Measurements from ENCODE around the gene MRGPRF. TPM values are rescaled to one million over a fixed set of nuclear protein-coding genes. Genes with fewer than 3 reads are reported as not detected.

The MRGPRF gene
- total RNA-seq, 1 donor from 2014 or later, result 7.6 TPM

- no peak for DNase-seq (ENCODE audit: missing footprints)
- no peak for ATAC-seq
- intact Hi-C loops (cut with DNase I), result no loop called here
Observed at GRCh38 chr11:68959465-68960293, 53.4 kb downstream of the MRGPRF start.

GRCh38 chr11:68958211-68958610 is 54.8 kb downstream of the MRGPRF start:
- ATAC-seq, result no peak
- intact Hi-C loops (cut with DNase I), result no loop called here
- no peak for DNase-seq (ENCODE audit: missing footprints)

DNA sequence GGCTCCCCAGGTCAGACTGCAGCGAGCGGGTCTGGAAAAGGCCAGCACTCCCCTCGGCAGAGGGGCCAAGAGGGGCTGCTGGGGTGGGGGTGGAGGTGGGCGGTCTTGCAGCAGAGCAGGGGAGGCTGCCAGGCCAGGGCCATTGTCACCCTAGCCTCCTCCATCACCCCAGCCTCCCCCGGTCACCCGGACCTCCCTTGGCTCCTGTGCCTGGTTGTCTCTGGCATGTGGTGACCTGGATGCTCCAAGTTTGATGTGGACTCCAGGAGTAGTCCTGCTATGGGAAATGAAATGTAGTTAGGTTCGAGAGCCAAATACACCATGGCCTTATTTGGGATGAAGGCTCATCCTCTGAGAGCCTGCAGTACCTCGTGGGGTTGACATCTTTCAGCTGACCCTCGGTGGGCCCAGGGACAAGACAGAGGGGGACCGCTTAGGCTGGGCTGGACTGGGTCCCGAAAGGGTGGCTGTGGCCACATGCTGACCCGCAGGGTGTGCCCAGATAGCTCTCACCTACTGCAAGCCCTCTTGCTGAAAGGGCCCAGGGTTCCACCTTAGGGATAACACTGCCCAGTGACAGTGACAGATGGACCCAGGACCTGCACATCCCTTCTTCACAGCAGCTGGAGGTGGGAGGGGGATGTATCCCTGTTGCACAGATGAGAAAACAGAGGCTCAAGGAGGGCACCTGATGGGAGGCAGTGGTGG is 56.3 kb downstream of the MRGPRF start:
- peak; percentile 37 for DNase-seq (ENCODE audit: missing footprints)
- intact Hi-C loops (cut with DNase I), result no loop called here
- ATAC-seq, result no peak

- ATAC-seq (no peak), DNase-seq (ENCODE audit: missing footprints) (peak; percentile 40)
- intact Hi-C loops (cut with DNase I), result no loop called here
Observed at GRCh38 chr11:68956142-68956541, 56.9 kb downstream of the MRGPRF start.

GRCh38 chr11:68955607-68955958 is 57.5 kb downstream of the MRGPRF start:
- intact Hi-C loops (cut with DNase I), result no loop called here
- ATAC-seq (no peak), DNase-seq (ENCODE audit: missing footprints) (peak; percentile 51)

DNA sequence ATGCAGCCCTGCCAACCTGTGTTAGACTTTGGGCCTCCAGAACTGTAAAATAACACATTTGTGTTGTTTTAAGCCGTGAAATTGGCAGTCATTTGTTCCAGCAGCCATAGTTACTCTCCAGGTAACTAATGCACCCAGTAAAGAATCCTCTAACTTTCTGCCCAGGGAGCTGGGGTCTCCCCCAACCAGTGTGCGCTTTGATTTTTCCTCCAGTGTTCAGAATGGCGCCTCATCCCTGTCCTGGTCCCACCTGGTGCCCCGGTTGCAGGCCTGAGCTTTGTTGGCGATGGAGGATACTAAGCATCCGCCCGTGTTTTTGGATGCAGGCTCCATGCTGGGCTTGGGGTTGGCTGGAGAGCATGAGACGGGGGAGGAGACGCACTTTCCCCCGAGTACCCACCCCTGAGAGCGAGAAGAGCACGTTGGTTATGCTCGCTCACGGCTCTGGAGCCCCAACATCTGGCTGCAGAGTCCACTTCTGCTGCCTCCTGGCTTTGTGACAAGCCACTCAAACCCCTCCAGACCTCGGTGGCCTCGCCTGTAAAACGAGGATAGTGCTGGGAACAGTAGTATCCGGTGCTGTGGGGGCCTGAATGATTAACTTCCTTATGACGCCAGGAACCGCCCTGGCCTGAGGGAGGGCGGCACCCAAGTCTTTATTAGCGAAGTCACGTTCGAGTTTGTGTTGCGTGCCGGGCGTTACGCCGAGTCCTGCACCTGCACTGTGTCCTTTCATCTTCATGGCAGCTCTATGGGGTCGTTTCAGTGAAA is 58.0 kb downstream of the MRGPRF start:
- DNase-seq (ENCODE audit: missing footprints) (peak; percentile 78), ATAC-seq (peak; percentile 53)
- intact Hi-C loops (cut with DNase I), result no loop called here

Other genes with a start within 250 kb of the MRGPRF start
- 83.3 TPM for gene CPT1A, start 171.3 kb downstream of the MRGPRF start, total RNA-seq
- 120 TPM for gene MRPL21, start 109.4 kb downstream of the MRGPRF start, total RNA-seq
- gene IGHMBP2, start 109.4 kb downstream of the MRGPRF start, total RNA-seq, result 13.8 TPM
- gene MRGPRD, start 32.3 kb downstream of the MRGPRF start, total RNA-seq, result not detected
- gene TPCN2, start 35.7 kb upstream of the MRGPRF start, total RNA-seq, result 9.1 TPM
- 0.11 TPM for gene SMIM38, start 142.7 kb upstream of the MRGPRF start, total RNA-seq

All from Right ventricle myocardium inferior (tissue), 1 donor.